Thyroid gland (tissue), 4 donors: Measurements from ENCODE around the gene DLX6.

Source experiments
- CTCF ChIP-seq, 6 experiments: fragments of 200-600 bp in 3 of 6; fragments of 450-650 bp in 3 of 6; sonication (generic) in 3 of 6; IDR thresholded peaks; one replicate each; pipeline ENCODE4 v1.5.1; 2016 to 2019; ENCODE audit warnings: antibody characterized with exemption in 6 of 6, mild to moderate bottlenecking in 2 of 6, inconsistent platforms in 1 of 6, moderate library complexity in 1 of 6
- POLR2A ChIP-seq, 2 donors: fragments of 450-650 bp; IDR thresholded peaks; one replicate each; pipeline ENCODE4 v1.6.1; 2017; ENCODE audit warnings: antibody characterized with exemption in 2 of 2, mild to moderate bottlenecking in 2 of 2, moderate library complexity in 1 of 2

- TF ChIP-seq CTCF (IDR thresholded peaks at IDR 0.05) (no peak), POLR2A (IDR thresholded peaks at IDR 0.05) (no peak)
Measured at GRCh38 chr7:96996111-96996957, 9.0 kb upstream of the DLX6 start.
